Endothelial cell of umbilical vein (primary cell): Measurements from ENCODE around the gene EHMT1. TPM values are rescaled to one million over a fixed set of nuclear protein-coding genes. Genes with fewer than 3 reads are reported as not detected.

Source experiments
- BruUV-seq: library from RNA; stranded (reverse); fragments of 400-500 nt; replicated peaks from 2 replicates; lab custom pipeline; 2021; lab: Mats Ljungman, UMichigan
- CTCF ChIA-PET: fragments of 300-600, 350-600 bp; sonication (Branson Sonifier 250); formaldehyde crosslinking; loops from one replicate; lab custom pipeline; 2021; ENCODE audit warnings: antibody characterized with exemption, inconsistent platforms; lab: Charles Lee
- POLR2A ChIA-PET: fragments of 300-600, 350-600 bp; sonication (Branson Sonifier 250); formaldehyde crosslinking; loops from one replicate; lab custom pipeline; 2021; ENCODE audit warnings: antibody characterized with exemption, inconsistent platforms; lab: Charles Lee
- DNase-seq: peaks from one replicate; pipeline ENCODE4 v3.0.0-alpha.2; 2011; ENCODE audit warnings: low read depth, low spot score
- FAIRE-seq: peaks from 2 replicates; lab custom pipeline; 2011; peaks lifted over from hg19 to GRCh38; lab: Jason Lieb, UNC
- H2AFZ ChIP-seq: 2 replicates; pipeline ENCODE4 v1.6.0; 2012; ENCODE audit warnings: low read depth, low read length, control low read depth, inconsistent platforms
- H3K27ac ChIP-seq: 2 replicates; pipeline ENCODE4 v1.5.1; 2011; ENCODE audit warnings: low read depth, mild to moderate bottlenecking, control low read depth, low read length, moderate library complexity; ENCODE audit not compliant: insufficient read depth
- H3K27me3 ChIP-seq, 2 experiments: 2 replicates each; pipeline versions ENCODE4 v1.6.0 to v1.6.1; 2011; ENCODE audit warnings: low read length in 2 of 2, mixed read lengths in 1 of 2; ENCODE audit not compliant: control insufficient read depth in 2 of 2, insufficient read depth in 2 of 2
- H3K36me3 ChIP-seq, 2 experiments: 2 replicates in 1 of 2; 3 replicates in 1 of 2; pipeline ENCODE4 v1.5.1; 2011; ENCODE audit warnings: low read length in 2 of 2, mild to moderate bottlenecking in 1 of 2, moderate library complexity in 1 of 2; ENCODE audit not compliant: control insufficient read depth in 2 of 2, insufficient read depth in 2 of 2; ENCODE audit errors: extremely low read depth in 1 of 2
- H3K4me1 ChIP-seq: 3 replicates; pipeline ENCODE4 v1.5.1; 2011; ENCODE audit warnings: mild to moderate bottlenecking, low read length; ENCODE audit not compliant: control insufficient read depth, insufficient read depth; ENCODE audit errors: extremely low read depth
- H3K4me2 ChIP-seq: 2 replicates; pipeline ENCODE4 v1.6.1; 2011; ENCODE audit warnings: low read length, control low read depth, mixed read lengths; ENCODE audit not compliant: insufficient read depth
- H3K4me3 ChIP-seq, 3 experiments: fragments of 200-600 bp in 1 of 3; sonication (generic), shearing (Covaris generic) in 1 of 3; replicated peaks in 1 of 3; 2 replicates each; pipeline ENCODE4 v1.5.1; 2011 to 2016; ENCODE audit warnings: control low read depth in 3 of 3, low read length in 3 of 3, mild to moderate bottlenecking in 2 of 3, inconsistent platforms in 1 of 3, low read depth in 1 of 3, moderate library complexity in 1 of 3; ENCODE audit not compliant: insufficient read depth in 1 of 3
- H3K79me2 ChIP-seq: 2 replicates; pipeline ENCODE4 v1.6.0; 2012; ENCODE audit warnings: low read length, inconsistent platforms; ENCODE audit not compliant: control insufficient read depth, insufficient read depth
- H3K9ac ChIP-seq: replicated peaks from 2 replicates; pipeline ENCODE3; 2011; ENCODE audit warnings: low read length, control low read depth; ENCODE audit not compliant: insufficient read depth; ENCODE audit errors: extremely low read depth
- H3K9me1 ChIP-seq: replicated peaks from 3 replicates; pipeline ENCODE4 v1.6.0; 2011; ENCODE audit warnings: mild to moderate bottlenecking, low read length; ENCODE audit not compliant: control insufficient read depth, insufficient read depth; ENCODE audit errors: extremely low read depth
- H3K9me3 ChIP-seq: replicated peaks from 2 replicates; pipeline ENCODE4 v1.5.1; 2012; ENCODE audit warnings: low read length, inconsistent platforms; ENCODE audit not compliant: control insufficient read depth, insufficient read depth
- H4K20me1 ChIP-seq: replicated peaks from 2 replicates; pipeline ENCODE3; 2011; ENCODE audit warnings: mild to moderate bottlenecking, low read length; ENCODE audit not compliant: control insufficient read depth, insufficient read depth; ENCODE audit errors: extremely low read depth
- FOS ChIP-seq: IDR thresholded peaks from 2 replicates; pipeline ENCODE4 v1.6.1; 2011; ENCODE audit warnings: mild to moderate bottlenecking, low read length, moderate library complexity, borderline replicate concordance; ENCODE audit not compliant: insufficient read depth
- MYC ChIP-seq: IDR thresholded peaks from one replicate; pipeline ENCODE4 v1.6.1; 2011; ENCODE audit warnings: mild to moderate bottlenecking, low read depth, low read length
- dilution Hi-C: fragments of 300-500 bp; cut with MboI; formaldehyde crosslinking; loops from one replicate; pipeline ENCODE4 v1.15.0; 2019; ENCODE audit warnings: low sequenced_read_pairs; ENCODE audit not compliant: extremely low pct_ligation_motif_present
- intact Hi-C: fragments of 100-400 bp; cut with micrococcal nuclease; formaldehyde crosslinking; loops from one replicate; pipeline ENCODE4 v1.10.0; 2022
- polyA plus RNA-seq, 4 experiments: library from polyadenylated mRNA; depleted of rRNA in 3 of 4; stranded (reverse) in 3 of 4; unstranded in 1 of 4; fragments of >200 nt; gene quantifications; 2 replicates each; pipeline versions ENCODE4 v1.2.1 to v1.2.3, GENCODE V29; 2011 to 2012; ENCODE audit warnings: missing spikeins in 1 of 4
- total RNA-seq: library from RNA; stranded (reverse); gene quantifications from 2 replicates; pipeline ENCODE4 v1.2.3, GENCODE V29; 2021

EHMT1 gene
- total and polyA plus RNA-seq, 2 donors (not counting 3 experiments of a cell fraction or from before 2014, with no cell fraction given) = 48.2 to 104 TPM

GRCh38 chr9:137682428-137683105 is 63.8 kb downstream of the EHMT1 start:
- dilution Hi-C loops = no loop called here
- H4K20me1 ChIP-seq = peaks cover 6% of the 10 kb centered on the region
- H3K9ac ChIP-seq = no peak overlapping the region
- intact Hi-C loops = no loop called here
- no peak overlapping the region for H3K27ac ChIP-seq
- peaks cover 85% of the 10 kb centered on the region for H3K79me2 ChIP-seq
- H3K9me1 ChIP-seq = no peaks in the 10 kb centered on the region
- TF ChIP-seq MYC = no peak
- FAIRE-seq (no peak), DNase-seq (no peak)
- ChIA-PET POLR2A (no interaction called here), CTCF (interaction anchor here (1.1 to 3.2 kb wide), 2 partner anchors 10 to 16 kb away, joined by 4 to 15 read pairs; no protein-coding TSS in a partner anchor)
- H3K36me3 ChIP-seq = no peaks in the 10 kb centered on the region
- no TSS peak for BruUV-seq
- no peaks in the 10 kb centered on the region for H3K27me3 ChIP-seq
- no peak overlapping the region for H3K4me2 ChIP-seq
- peaks cover 5% of the 10 kb centered on the region for H3K4me1 ChIP-seq
- H2AFZ ChIP-seq = no peak overlapping the region
- no peaks in the 10 kb centered on the region for H3K9me3 ChIP-seq
- no peak overlapping the region for H3K4me3 ChIP-seq

GRCh38 chr9:137683262-137683864 is 64.6 kb downstream of the EHMT1 start:
- H3K9me3 ChIP-seq = no peaks in the 10 kb centered on the region
- dilution Hi-C loops = no loop called here
- FAIRE-seq (no peak), DNase-seq (no peak)
- H2AFZ ChIP-seq = no peak overlapping the region
- H3K9me1 ChIP-seq = no peaks in the 10 kb centered on the region
- H4K20me1 ChIP-seq = peaks cover 6% of the 10 kb centered on the region
- no peak overlapping the region for H3K27ac ChIP-seq
- H3K4me2 ChIP-seq = no peak overlapping the region
- intact Hi-C loops = no loop called here
- ChIA-PET POLR2A (no interaction called here), CTCF (interaction anchor here (1.1 to 3.2 kb wide), 2 partner anchors 10 to 17 kb away, joined by 4 to 15 read pairs; no protein-coding TSS in a partner anchor)
- no peak overlapping the region for H3K9ac ChIP-seq
- no TSS peak for BruUV-seq
- H3K36me3 ChIP-seq = no peaks in the 10 kb centered on the region
- no peaks in the 10 kb centered on the region for H3K27me3 ChIP-seq
- no peak for TF ChIP-seq FOS
- H3K4me1 ChIP-seq = peaks cover 5% of the 10 kb centered on the region
- H3K4me3 ChIP-seq = no peak overlapping the region
- H3K79me2 ChIP-seq = peaks cover 88% of the 10 kb centered on the region
